Upper lobe of right lung (tissue), 1 donor: Measurements from ENCODE around the gene ZNF304. TPM values are rescaled to one million over a fixed set of nuclear protein-coding genes. Genes with fewer than 3 reads are reported as not detected.

Experiments
- ATAC-seq: fragments of 200-7000 bp; cut with Tn5 transposase; one replicate; pipeline ENCODE4 v1.9.1; 2020; ENCODE audit warnings: mild to moderate bottlenecking, moderate library complexity
- DNase-seq: peaks from one replicate; pipeline ENCODE4 v3.0.0-alpha.2; 2020
- H3K27ac ChIP-seq: fragments of 200-600 bp; one replicate; pipeline ENCODE4 v1.8.0; 2022
- H3K27me3 ChIP-seq: fragments of 200-600 bp; one replicate; pipeline ENCODE4 v1.8.0; 2022; ENCODE audit warnings: mild to moderate bottlenecking
- H3K36me3 ChIP-seq: fragments of 200-600 bp; one replicate; pipeline ENCODE4 v1.8.0; 2022
- H3K4me1 ChIP-seq: fragments of 200-600 bp; one replicate; pipeline ENCODE4 v1.8.0; 2022
- H3K4me3 ChIP-seq: fragments of 200-600 bp; one replicate; pipeline ENCODE4 v1.8.0; 2022; ENCODE audit warnings: mild to moderate bottlenecking
- H3K9me3 ChIP-seq: fragments of 200-600 bp; one replicate; pipeline ENCODE4 v1.8.0; 2022
- intact Hi-C: fragments of 100-400 bp; cut with DNase I; formaldehyde crosslinking; loops from one replicate; pipeline ENCODE4 v1.11.0; 2022
- total RNA-seq: library from RNA; stranded (reverse); fragmentation: NEBNext Ultra II Directional; extraction: Animal tissue kit (Norgen Biotek cat#: 25700); gene quantifications from one replicate; pipeline ENCODE4 v1.2.1, GENCODE V29; 2021
- TF ChIP-seq, protein P1 (sequence below): fragments of 200-600 bp; IDR thresholded peaks from one replicate; pipeline ENCODE4 v1.8.0; 2022; ENCODE audit warnings: antibody characterized with exemption
- donor health status: DM: no; HTN: yes; CAD: no; lungs with severe emphysema.

Gene ZNF304
- total RNA-seq, 1 donor from 2014 or later, result 9.3 TPM

DNA sequence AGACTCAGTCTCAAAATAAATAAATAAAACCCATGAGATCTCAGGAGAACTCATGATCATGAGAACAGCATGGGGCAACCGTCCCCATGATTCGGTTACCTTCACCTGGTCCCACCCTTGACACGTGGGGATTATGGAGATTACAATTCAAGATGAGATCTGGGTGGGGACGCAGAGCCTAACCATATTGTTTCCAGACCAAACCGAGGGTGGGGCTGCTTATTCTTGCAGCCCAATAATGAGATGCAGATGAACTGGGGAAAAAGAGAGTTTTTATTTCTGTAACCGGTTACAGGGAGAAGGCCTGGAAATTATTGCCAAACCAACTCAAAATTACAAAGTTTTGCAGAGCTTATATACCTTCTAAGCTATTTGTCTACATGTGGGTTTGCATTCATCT, 25.1 kb downstream of the ZNF304 start:
- TF ChIP-seq, protein P1, sequence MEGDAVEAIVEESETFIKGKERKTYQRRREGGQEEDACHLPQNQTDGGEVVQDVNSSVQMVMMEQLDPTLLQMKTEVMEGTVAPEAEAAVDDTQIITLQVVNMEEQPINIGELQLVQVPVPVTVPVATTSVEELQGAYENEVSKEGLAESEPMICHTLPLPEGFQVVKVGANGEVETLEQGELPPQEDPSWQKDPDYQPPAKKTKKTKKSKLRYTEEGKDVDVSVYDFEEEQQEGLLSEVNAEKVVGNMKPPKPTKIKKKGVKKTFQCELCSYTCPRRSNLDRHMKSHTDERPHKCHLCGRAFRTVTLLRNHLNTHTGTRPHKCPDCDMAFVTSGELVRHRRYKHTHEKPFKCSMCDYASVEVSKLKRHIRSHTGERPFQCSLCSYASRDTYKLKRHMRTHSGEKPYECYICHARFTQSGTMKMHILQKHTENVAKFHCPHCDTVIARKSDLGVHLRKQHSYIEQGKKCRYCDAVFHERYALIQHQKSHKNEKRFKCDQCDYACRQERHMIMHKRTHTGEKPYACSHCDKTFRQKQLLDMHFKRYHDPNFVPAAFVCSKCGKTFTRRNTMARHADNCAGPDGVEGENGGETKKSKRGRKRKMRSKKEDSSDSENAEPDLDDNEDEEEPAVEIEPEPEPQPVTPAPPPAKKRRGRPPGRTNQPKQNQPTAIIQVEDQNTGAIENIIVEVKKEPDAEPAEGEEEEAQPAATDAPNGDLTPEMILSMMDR, result no peak
- Histone ChIP-seq H3K9me3 (peaks cover 28% of the 10 kb centered on the region), H3K4me3 (no peak overlapping the region), H3K27ac (no peak overlapping the region), H3K4me1 (no peaks in the 10 kb centered on the region), H3K36me3 (peaks cover 29% of the 10 kb centered on the region), H3K27me3 (no peaks in the 10 kb centered on the region)
- intact Hi-C loops, result no loop called here
- DNase-seq, result no peak
- no peak for ATAC-seq

GRCh38 chr19:57377498-57378146, 26.6 kb downstream of the ZNF304 start:
- DNase-seq (no peak), ATAC-seq (no peak)
- TF ChIP-seq, protein P1, result no peak
- Histone ChIP-seq H3K36me3 (peaks cover 18% of the 10 kb centered on the region), H3K4me1 (no peaks in the 10 kb centered on the region), H3K27ac (no peak overlapping the region), H3K27me3 (no peaks in the 10 kb centered on the region), H3K9me3 (peaks cover 28% of the 10 kb centered on the region), H3K4me3 (no peak overlapping the region)
- intact Hi-C loops, result no loop called here

- intact Hi-C loops, result no loop called here
- TF ChIP-seq, protein P1, result no peak
- H3K9me3 ChIP-seq, result peaks cover 28% of the 10 kb centered on the region
Measured at GRCh38 chr19:57380923-57381322, 29.9 kb downstream of the ZNF304 start.

DNA sequence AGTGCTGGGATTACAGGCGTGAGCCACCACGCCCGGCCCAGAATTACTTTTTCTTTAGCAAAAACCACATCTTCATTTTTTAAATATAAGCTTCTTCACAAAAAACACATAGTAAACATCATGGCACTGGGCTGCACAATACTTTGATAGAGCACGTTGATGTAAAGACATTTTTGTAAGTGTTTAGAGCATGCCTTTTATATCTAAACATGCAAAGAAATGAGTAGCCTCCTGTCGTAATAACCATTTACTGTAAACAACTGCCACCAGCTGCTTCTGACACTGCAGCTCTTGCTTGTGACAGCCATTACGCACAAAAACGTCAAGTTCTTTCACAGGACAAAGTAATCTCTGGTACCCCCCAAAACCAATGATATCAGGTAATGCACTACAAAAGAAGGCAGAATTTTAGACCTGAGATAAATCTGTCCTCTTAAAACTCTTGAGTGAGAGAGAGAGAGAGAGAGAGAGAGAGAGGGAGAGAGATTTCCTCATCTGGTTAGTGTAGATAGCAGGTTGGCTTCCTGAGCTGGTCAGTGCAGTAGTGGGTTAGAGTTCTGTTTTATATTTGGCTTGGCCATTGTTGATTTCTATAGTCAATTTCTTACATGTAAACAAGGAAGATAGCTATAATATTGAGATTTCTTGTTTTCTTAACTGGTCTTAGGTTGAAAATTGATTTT, 31.9 kb downstream of the ZNF304 start:
- DNase-seq (no peak), ATAC-seq (no peak)
- intact Hi-C loops, result no loop called here
- TF ChIP-seq, protein P1, result no peak
- Histone ChIP-seq H3K9me3 (peaks cover 15% of the 10 kb centered on the region), H3K27me3 (no peaks in the 10 kb centered on the region), H3K36me3 (peaks cover 1% of the 10 kb centered on the region), H3K4me1 (no peaks in the 10 kb centered on the region), H3K4me3 (no peak overlapping the region), H3K27ac (no peak overlapping the region)

More at GRCh38 chr19:57380923-57381322, 29.9 kb downstream of the ZNF304 start:
- ATAC-seq (no peak), DNase-seq (no peak)
- H3K27ac ChIP-seq, result no peak overlapping the region
- H3K4me1 ChIP-seq, result no peaks in the 10 kb centered on the region
- no peaks in the 10 kb centered on the region for H3K27me3 ChIP-seq
- H3K36me3 ChIP-seq, result peaks cover 14% of the 10 kb centered on the region
- no peak overlapping the region for H3K4me3 ChIP-seq

DNA sequence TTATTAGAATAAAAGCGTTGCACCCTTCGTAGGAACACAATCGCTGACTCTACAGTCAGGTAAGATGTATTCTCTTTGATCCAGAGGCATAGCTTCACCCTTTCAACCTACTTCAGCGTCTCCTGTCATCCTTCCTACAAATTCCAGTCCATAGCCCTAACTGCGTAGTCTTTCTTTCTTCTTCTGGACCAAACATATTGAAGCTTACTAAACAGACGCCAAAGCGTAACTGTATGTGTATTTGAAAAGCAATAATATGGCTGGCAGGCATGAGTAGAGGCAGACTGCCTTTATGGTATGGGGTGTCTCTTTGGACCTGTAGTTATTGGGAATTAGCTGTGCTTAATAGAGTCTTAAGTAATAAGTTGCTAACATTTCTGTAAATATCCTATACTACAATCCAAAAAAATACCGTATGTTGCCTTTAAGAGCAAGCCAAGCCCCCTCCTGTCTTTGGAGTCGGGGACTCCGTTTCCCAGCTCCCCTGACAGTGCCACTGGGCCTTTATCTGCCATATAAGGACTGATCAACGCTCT, 38.2 kb downstream of the ZNF304 start:
- H3K4me3 ChIP-seq, result peak overlapping the region; percentile 91
- DNase-seq, result no peak
- no peak for ATAC-seq
- TF ChIP-seq, protein P1, result no peak
- intact Hi-C loops, result no loop called here
- peaks cover 4% of the 10 kb centered on the region for H3K36me3 ChIP-seq
- H3K9me3 ChIP-seq, result no peaks in the 10 kb centered on the region
- H3K4me1 ChIP-seq, result peaks cover 11% of the 10 kb centered on the region
- H3K27me3 ChIP-seq, result no peaks in the 10 kb centered on the region
- peak overlapping the region; percentile 93 for H3K27ac ChIP-seq
